CD4-positive, alpha-beta memory T cell (primary cell): ENCODE results near the gene PISD. TPM values are rescaled to one million over a fixed set of nuclear protein-coding genes. Genes with fewer than 3 reads are reported as not detected.

Experiments used
- CTCF ChIA-PET: fragments of 350-600 bp; sonication (Branson Sonifier 250); formaldehyde crosslinking; loops from one replicate; lab custom pipeline; 2021; ENCODE audit warnings: inconsistent platforms; ENCODE audit not compliant: partially characterized antibody; lab: Charles Lee
- POLR2A ChIA-PET: fragments of 350-600 bp; sonication (Branson Sonifier 250); formaldehyde crosslinking; loops from one replicate; lab custom pipeline; 2021; ENCODE audit not compliant: partially characterized antibody; lab: Charles Lee
- DNase-seq, 5 donors: peaks; one replicate each; pipeline versions ENCODE4 v3.0.0 to v3.0.0-alpha.2; 2020 to 2022; ENCODE audit warnings: mixed read lengths in 1 of 5
- H3K27ac ChIP-seq: one replicate; pipeline ENCODE4 v1.7.0; 2013; ENCODE audit warnings: low read depth, low read length
- H3K27me3 ChIP-seq: 2 replicates; pipeline ENCODE4 v1.7.0; 2013; ENCODE audit warnings: mild to moderate bottlenecking, low read length, moderate library complexity; ENCODE audit not compliant: insufficient read depth
- H3K36me3 ChIP-seq: 2 replicates; pipeline ENCODE4 v1.7.0; 2013; ENCODE audit warnings: mild to moderate bottlenecking, low read length, moderate library complexity; ENCODE audit not compliant: insufficient read depth
- H3K4me1 ChIP-seq: 2 replicates; pipeline ENCODE4 v1.7.0; 2013; ENCODE audit warnings: mild to moderate bottlenecking, low read length, moderate library complexity; ENCODE audit not compliant: insufficient read depth
- H3K4me3 ChIP-seq, 2 donors: one replicate each; pipeline ENCODE4 v1.7.0; 2013; ENCODE audit warnings: low read length in 2 of 2, mild to moderate bottlenecking in 1 of 2
- H3K9me3 ChIP-seq, 2 donors: one replicate each; pipeline ENCODE4 v1.7.0; 2013; ENCODE audit warnings: low read length in 2 of 2, control low read depth in 1 of 2; ENCODE audit not compliant: control insufficient read depth in 1 of 2
- H3K27ac Mint-ChIP-seq, 7 donors: one replicate each; pipeline ENCODE4 v1.8.0; 2020 to 2021; ENCODE audit warnings: mixed read lengths in 7 of 7, mild to moderate bottlenecking in 6 of 7, inconsistent platforms in 3 of 7, moderate library complexity in 3 of 7
- H3K27me3 Mint-ChIP-seq, 2 donors: one replicate each; pipeline ENCODE4 v1.8.0; 2020 to 2021; ENCODE audit warnings: mixed read lengths in 2 of 2
- H3K36me3 Mint-ChIP-seq, 2 donors: one replicate each; pipeline ENCODE4 v1.8.0; 2020 to 2021; ENCODE audit warnings: mixed read lengths in 2 of 2, inconsistent platforms in 1 of 2, mild to moderate bottlenecking in 1 of 2
- H3K4me1 Mint-ChIP-seq, 4 donors: one replicate each; pipeline ENCODE4 v1.8.0; 2020 to 2021; ENCODE audit warnings: mixed read lengths in 4 of 4, mild to moderate bottlenecking in 1 of 4
- H3K4me3 Mint-ChIP-seq, 8 donors: one replicate each; pipeline ENCODE4 v1.8.0; 2020 to 2021; ENCODE audit warnings: mixed read lengths in 8 of 8, mild to moderate bottlenecking in 7 of 8, moderate library complexity in 6 of 8, inconsistent platforms in 3 of 8
- H3K9me3 Mint-ChIP-seq, 8 donors: one replicate each; pipeline ENCODE4 v1.8.0; 2020 to 2021; ENCODE audit warnings: mixed read lengths in 8 of 8, mild to moderate bottlenecking in 5 of 8, inconsistent platforms in 3 of 8, moderate library complexity in 1 of 8
- intact Hi-C: fragments of 100-400 bp; cut with micrococcal nuclease; formaldehyde crosslinking; loops from one replicate; pipeline ENCODE4 v1.15.1; 2023
- polyA plus RNA-seq, 2 donors: library from polyadenylated mRNA; unstranded; fragments of 300-500 nt; fragmentation: Illumina TruSeq; gene quantifications; one replicate each; pipeline ENCODE4 v1.2.3, GENCODE V29; 2021
- total RNA-seq, 2 experiments: library from RNA; stranded (reverse); gene quantifications; one replicate each; pipeline ENCODE4 v1.2.3, GENCODE V29; 2021

Gene PISD
- total and polyA plus RNA-seq, 4 experiments from 2014 or later, result 16.7 to 35.4 (median 30.8) TPM

GRCh38 chr22:31653944-31654343 lies 8.1 kb downstream of the PISD start:
- intact Hi-C loops, result no loop called here
- Mint-ChIP-seq H3K4me3 (no peak overlapping the region), H3K36me3 (peaks cover 23 to 24% of the 10 kb centered on the region in 2 donors), H3K27ac (peak overlapping the region in 5 of 7 donors; percentile 2 to 86 (median 67)), H3K27me3 (no peaks in the 10 kb centered on the region), H3K4me1 (peaks cover 21 to 40% (median 29%) of the 10 kb centered on the region in 4 donors), H3K9me3 (no peaks in the 10 kb centered on the region)
- H3K4me1 ChIP-seq, result peaks cover 15% of the 10 kb centered on the region
- no peak for DNase-seq
- ChIA-PET POLR2A (interaction anchor here (1.8 kb wide), 1 partner anchor 8 kb away, joined by 5 read pairs; the partner anchor contains the start of gene PISD), CTCF (interaction anchor here (1.6 to 3.5 kb wide), 2 partner anchors 12 kb away, joined by 8 to 17 read pairs; no protein-coding TSS in a partner anchor)
- H3K36me3 ChIP-seq, result peaks cover 5% of the 10 kb centered on the region
- H3K4me3 ChIP-seq, result no peak overlapping the region
- no peaks in the 10 kb centered on the region for H3K27me3 ChIP-seq
- H3K9me3 ChIP-seq, result no peaks in the 10 kb centered on the region
- no peak overlapping the region for H3K27ac ChIP-seq

- DNase-seq, result no peak
- no peaks in the 10 kb centered on the region for H3K27me3 Mint-ChIP-seq
- Histone ChIP-seq H3K4me1 (peaks cover 15% of the 10 kb centered on the region), H3K36me3 (peaks cover 6% of the 10 kb centered on the region), H3K4me3 (no peak overlapping the region), H3K9me3 (no peaks in the 10 kb centered on the region), H3K27ac (no peak overlapping the region), H3K27me3 (no peaks in the 10 kb centered on the region)
- ChIA-PET POLR2A (interaction anchor here (1.8 kb wide), 1 partner anchor 9 kb away, joined by 5 read pairs; the partner anchor contains the start of gene PISD), CTCF (interaction anchor here (1.6 kb wide), 1 partner anchor 13 kb away, joined by 8 read pairs; no protein-coding TSS in a partner anchor)
- H3K9me3 Mint-ChIP-seq, result no peaks in the 10 kb centered on the region
- no peak overlapping the region for H3K4me3 Mint-ChIP-seq
- intact Hi-C loops, result no loop called here
- peaks cover 20 to 34% (median 25%) of the 10 kb centered on the region in 4 donors for H3K4me1 Mint-ChIP-seq
- peaks cover 25 to 27% of the 10 kb centered on the region in 2 donors for H3K36me3 Mint-ChIP-seq
- H3K27ac Mint-ChIP-seq, result peak overlapping the region in 1 of 7 donors; percentile 60
These were observed 8.9 kb downstream of the PISD start for GRCh38 chr22:31652911-31653684.

DNA sequence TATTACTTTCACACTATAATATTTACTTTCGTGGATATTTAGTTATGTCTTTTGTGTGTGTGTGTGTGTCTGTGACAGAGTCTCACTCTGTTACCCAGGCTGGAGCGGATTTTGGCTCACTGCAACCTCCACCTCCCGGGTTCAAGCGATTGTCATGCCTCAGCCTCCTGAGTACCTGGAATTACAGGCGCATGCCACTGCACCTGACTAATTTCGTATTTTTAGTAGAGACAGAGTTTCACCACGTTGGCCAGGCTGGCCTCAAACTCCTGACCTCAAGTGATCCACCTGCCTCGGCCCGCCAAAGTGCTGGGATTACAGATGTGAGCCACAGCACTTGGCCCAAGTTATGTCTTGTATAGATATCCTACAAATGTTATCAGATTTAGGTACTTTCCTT lies 9.9 kb downstream of the PISD start:
- intact Hi-C loops, result no loop called here
- ChIA-PET CTCF (no interaction called here), POLR2A (no interaction called here)
- H3K9me3 ChIP-seq, result no peaks in the 10 kb centered on the region
- peaks cover 20 to 34% of the 10 kb centered on the region in 2 donors for H3K36me3 Mint-ChIP-seq
- peaks cover 15% of the 10 kb centered on the region for H3K4me1 ChIP-seq
- H3K27ac Mint-ChIP-seq, result peak overlapping the region in 3 of 7 donors; percentile 42 to 68 (median 60)
- H3K4me3 ChIP-seq, result no peak overlapping the region
- H3K9me3 Mint-ChIP-seq, result no peaks in the 10 kb centered on the region
- DNase-seq, result no peak
- H3K36me3 ChIP-seq, result peaks cover 16% of the 10 kb centered on the region
- no peak overlapping the region for H3K27ac ChIP-seq
- peak overlapping the region in 1 of 8 donors; percentile 17 for H3K4me3 Mint-ChIP-seq
- no peaks in the 10 kb centered on the region for H3K27me3 ChIP-seq
- H3K27me3 Mint-ChIP-seq, result no peaks in the 10 kb centered on the region
- peaks cover 17 to 34% (median 21%) of the 10 kb centered on the region in 4 donors for H3K4me1 Mint-ChIP-seq

- Histone ChIP-seq H3K9me3 (no peaks in the 10 kb centered on the region), H3K36me3 (peaks cover 21% of the 10 kb centered on the region), H3K27me3 (no peaks in the 10 kb centered on the region), H3K27ac (no peak overlapping the region), H3K4me1 (peaks cover 15% of the 10 kb centered on the region), H3K4me3 (no peak overlapping the region)
- DNase-seq, result no peak
- Mint-ChIP-seq H3K4me3 (no peak overlapping the region), H3K27ac (peak overlapping the region in 4 of 7 donors; percentile 36 to 65 (median 54)), H3K9me3 (no peaks in the 10 kb centered on the region), H3K27me3 (no peaks in the 10 kb centered on the region), H3K4me1 (peaks cover 17 to 37% (median 24%) of the 10 kb centered on the region in 4 donors), H3K36me3 (peaks cover 21 to 38% of the 10 kb centered on the region in 2 donors)
- CTCF ChIA-PET, result no interaction called here
- POLR2A ChIA-PET, result no interaction called here
- intact Hi-C loops, result no loop called here
These were observed 10.4 kb downstream of the PISD start for GRCh38 chr22:31651664-31652063.

- H3K9me3 Mint-ChIP-seq, result no peaks in the 10 kb centered on the region
- Histone ChIP-seq H3K4me3 (no peak overlapping the region), H3K27ac (no peak overlapping the region), H3K9me3 (no peaks in the 10 kb centered on the region), H3K36me3 (peaks cover 23% of the 10 kb centered on the region), H3K27me3 (no peaks in the 10 kb centered on the region), H3K4me1 (peaks cover 15% of the 10 kb centered on the region)
- POLR2A ChIA-PET, result no interaction called here
- no peak overlapping the region for H3K27ac Mint-ChIP-seq
- peaks cover 24 to 47% of the 10 kb centered on the region in 2 donors for H3K36me3 Mint-ChIP-seq
- peaks cover 17 to 41% (median 30%) of the 10 kb centered on the region in 4 donors for H3K4me1 Mint-ChIP-seq
- no peak overlapping the region for H3K4me3 Mint-ChIP-seq
- intact Hi-C loops, result no loop called here
- DNase-seq, result no peak
- CTCF ChIA-PET, result no interaction called here
- H3K27me3 Mint-ChIP-seq, result no peaks in the 10 kb centered on the region
These were observed 11.6 kb downstream of the PISD start for GRCh38 chr22:31650391-31650790.

GRCh38 chr22:31647523-31648320 lies 14.3 kb downstream of the PISD start:
- no peaks in the 10 kb centered on the region for H3K27me3 Mint-ChIP-seq
- Histone ChIP-seq H3K27ac (no peak overlapping the region), H3K4me1 (peaks cover under 1% of the 10 kb centered on the region), H3K27me3 (no peaks in the 10 kb centered on the region), H3K36me3 (peaks cover 18% of the 10 kb centered on the region), H3K4me3 (no peak overlapping the region), H3K9me3 (no peaks in the 10 kb centered on the region)
- peak overlapping the region in 1 of 7 donors; percentile 19 for H3K27ac Mint-ChIP-seq
- ChIA-PET CTCF (interaction anchor here (1.8 kb wide), 2 partner anchors 14 to 18 kb away, joined by 3 to 6 read pairs; no protein-coding TSS in a partner anchor), POLR2A (interaction anchor here (1.6 kb wide), 1 partner anchor 14 kb away, joined by 7 read pairs; the partner anchor contains the start of gene PISD)
- peaks cover 32 to 49% of the 10 kb centered on the region in 2 donors for H3K36me3 Mint-ChIP-seq
- no peaks in the 10 kb centered on the region for H3K9me3 Mint-ChIP-seq
- H3K4me3 Mint-ChIP-seq, result no peak overlapping the region
- intact Hi-C loops, result no loop called here
- no peak for DNase-seq
- peaks cover 11 to 24% (median 16%) of the 10 kb centered on the region in 4 donors for H3K4me1 Mint-ChIP-seq
